Measurements from ENCODE around the gene SYTL3. TPM values are rescaled to one million over a fixed set of nuclear protein-coding genes. Genes with fewer than 3 reads are reported as not detected.
A peak's percentile ranks its signal among the peaks of the same experiment; 100 is the strongest.

SYTL3 gene
- total RNA-seq, 2 donors from 2014 or later, result 4.2 to 5.6 TPM

GRCh38 chr6:158798311-158798710 lies 148.5 kb downstream of the SYTL3 start:
- Histone ChIP-seq H3K27me3 (no peaks in the 10 kb centered on the region), H3K27ac (peak overlapping the region; percentile 78 to 85), H3K4me3 (no peak overlapping the region), H3K4me1 (peaks cover 0 to 86% of the 10 kb centered on the region in 2 donors), H3K36me3 (no peaks in the 10 kb centered on the region), H3K9me3 (no peaks in the 10 kb centered on the region)
- DNase-seq (ENCODE audit: low spot score), result no peak
- no peak for TF ChIP-seq CTCF (IDR thresholded peaks at IDR 0.05)

GRCh38 chr6:158799051-158799792 lies 149.4 kb downstream of the SYTL3 start:
- Histone ChIP-seq H3K27me3 (no peaks in the 10 kb centered on the region), H3K36me3 (no peaks in the 10 kb centered on the region), H3K4me3 (no peak overlapping the region), H3K27ac (peak overlapping the region; percentile 78 to 85), H3K4me1 (peaks cover 0 to 89% of the 10 kb centered on the region in 2 donors), H3K9me3 (no peaks in the 10 kb centered on the region)
- no peak for DNase-seq (ENCODE audit: low spot score)
- TF ChIP-seq CTCF (IDR thresholded peaks at IDR 0.05), result peak in 1 of 2 donors; percentile 51

GRCh38 chr6:158801655-158802294 lies 151.9 kb downstream of the SYTL3 start:
- DNase-seq (ENCODE audit: low spot score), result peak; percentile 74
- no peaks in the 10 kb centered on the region for H3K9me3 ChIP-seq
- peak overlapping the region; percentile 78 to 85 for H3K27ac ChIP-seq
- no peaks in the 10 kb centered on the region for H3K27me3 ChIP-seq
- no peaks in the 10 kb centered on the region for H3K36me3 ChIP-seq
- TF ChIP-seq CTCF (IDR thresholded peaks at IDR 0.05), result no peak
- peaks cover 0 to 76% of the 10 kb centered on the region in 2 donors for H3K4me1 ChIP-seq
- H3K4me3 ChIP-seq, result no peak overlapping the region

GRCh38 chr6:158803733-158804143 lies 153.9 kb downstream of the SYTL3 start:
- H3K4me1 ChIP-seq, result peaks cover 0 to 61% of the 10 kb centered on the region in 2 donors
- no peaks in the 10 kb centered on the region for H3K9me3 ChIP-seq
- H3K27me3 ChIP-seq, result no peaks in the 10 kb centered on the region
- no peak overlapping the region for H3K4me3 ChIP-seq
- TF ChIP-seq CTCF (IDR thresholded peaks at IDR 0.05), result no peak
- H3K27ac ChIP-seq, result peak overlapping the region; percentile 51 to 74
- no peak for DNase-seq (ENCODE audit: low spot score)
- peaks cover 9% of the 10 kb centered on the region for H3K36me3 ChIP-seq

- H3K27me3 ChIP-seq, result no peaks in the 10 kb centered on the region
- H3K36me3 ChIP-seq, result peaks cover 10% of the 10 kb centered on the region
- TF ChIP-seq CTCF (IDR thresholded peaks at IDR 0.05), result no peak
- H3K4me1 ChIP-seq, result peaks cover 0 to 61% of the 10 kb centered on the region in 2 donors
- H3K27ac ChIP-seq, result peak overlapping the region; percentile 51 to 74
- H3K9me3 ChIP-seq, result no peaks in the 10 kb centered on the region
- no peak overlapping the region for H3K4me3 ChIP-seq
- no peak for DNase-seq (ENCODE audit: low spot score)
Observed at GRCh38 chr6:158804207-158804606, 154.4 kb downstream of the SYTL3 start.
